H9 (cell line): ENCODE results near the gene STYK1. TPM values are rescaled to one million over a fixed set of nuclear protein-coding genes. Genes with fewer than 3 reads are reported as not detected.
A peak's percentile ranks its signal among the peaks of the same experiment; 100 is the strongest.

Experiments used
- DNase-seq: peaks from one replicate; pipeline ENCODE4 v3.0.0-alpha.2; 2017
- H2AFZ ChIP-seq: one replicate; pipeline ENCODE4 v1.6.1; 2013; ENCODE audit warnings: mild to moderate bottlenecking, low read length, control low read depth, moderate library complexity
- H2AK5ac ChIP-seq: 2 replicates; pipeline ENCODE4 v1.6.1; 2013; ENCODE audit warnings: low read length, control low read depth, mixed read lengths; ENCODE audit not compliant: insufficient read length
- H2BK120ac ChIP-seq: one replicate; pipeline ENCODE4 v1.6.1; 2013; ENCODE audit warnings: low read depth, mild to moderate bottlenecking, low read length, control low read depth, inconsistent platforms; ENCODE audit not compliant: poor library complexity, severe bottlenecking
- H2BK12ac ChIP-seq: 2 replicates; pipeline ENCODE4 v1.6.1; 2013; ENCODE audit warnings: low read length, control low read depth, mixed read lengths, low read depth; ENCODE audit not compliant: insufficient read length
- H2BK15ac ChIP-seq: 2 replicates; pipeline ENCODE4 v1.6.1; 2013; ENCODE audit warnings: low read depth, low read length, control low read depth
- H2BK20ac ChIP-seq: one replicate; pipeline ENCODE4 v1.6.1; 2013; ENCODE audit warnings: low read depth, mild to moderate bottlenecking, low read length, control low read depth, inconsistent platforms; ENCODE audit not compliant: poor library complexity, severe bottlenecking
- H2BK5ac ChIP-seq: 2 replicates; pipeline ENCODE4 v1.6.1; 2013; ENCODE audit warnings: low read length, control low read depth, mixed read lengths; ENCODE audit not compliant: insufficient read length
- H3K14ac ChIP-seq: 2 replicates; pipeline ENCODE4 v1.6.1; 2013; ENCODE audit warnings: low read length, control low read depth; ENCODE audit not compliant: insufficient read depth
- H3K18ac ChIP-seq: 2 replicates; pipeline ENCODE4 v1.6.1; 2013; ENCODE audit warnings: low read depth, mild to moderate bottlenecking, mixed read lengths, low read length, control low read depth; ENCODE audit not compliant: insufficient read length
- H3K23ac ChIP-seq: 2 replicates; pipeline ENCODE4 v1.6.1; 2013; ENCODE audit warnings: low read length, control low read depth, mixed read lengths, low read depth; ENCODE audit not compliant: insufficient read length
- H3K23me2 ChIP-seq: 2 replicates; pipeline ENCODE4 v1.6.1; 2013; ENCODE audit warnings: low read depth, mild to moderate bottlenecking, mixed read lengths, low read length, control low read depth; ENCODE audit not compliant: insufficient read length, poor library complexity, severe bottlenecking
- H3K27ac ChIP-seq: 2 replicates; pipeline ENCODE4 v1.5.1; 2013; ENCODE audit warnings: low read length, control low read depth, mixed read lengths, low read depth; ENCODE audit not compliant: insufficient read length
- H3K27me3 ChIP-seq: 2 replicates; pipeline ENCODE4 v1.6.1; 2013; ENCODE audit warnings: low read length, control low read depth, inconsistent platforms; ENCODE audit not compliant: insufficient read depth
- H3K4ac ChIP-seq: 2 replicates; pipeline ENCODE4 v1.6.1; 2013; ENCODE audit warnings: low read depth, mild to moderate bottlenecking, control low read depth, inconsistent platforms, low read length, moderate library complexity
- H3K4me1 ChIP-seq: 2 replicates; pipeline ENCODE4 v1.6.1; 2013; ENCODE audit warnings: low read length, control low read depth, inconsistent platforms; ENCODE audit not compliant: insufficient read depth
- H3K4me2 ChIP-seq: 2 replicates; pipeline ENCODE4 v1.6.1; 2013; ENCODE audit warnings: low read length, control low read depth, mixed read lengths; ENCODE audit not compliant: insufficient read length, insufficient read depth
- H3K56ac ChIP-seq: 2 replicates; pipeline ENCODE4 v1.6.1; 2013; ENCODE audit warnings: low read depth, mild to moderate bottlenecking, mixed read lengths, low read length, control low read depth; ENCODE audit not compliant: insufficient read length
- H3K79me1 ChIP-seq: 2 replicates; pipeline ENCODE4 v1.6.1; 2013; ENCODE audit warnings: low read depth, mild to moderate bottlenecking, moderate library complexity, low read length, control low read depth, inconsistent platforms; ENCODE audit not compliant: insufficient read depth, poor library complexity, severe bottlenecking
- H3K79me2 ChIP-seq: 2 replicates; pipeline ENCODE4 v1.6.1; 2013; ENCODE audit warnings: low read length, control low read depth, inconsistent platforms; ENCODE audit not compliant: insufficient read depth
- H3K9ac ChIP-seq: 2 replicates; pipeline ENCODE4 v1.6.1; 2013; ENCODE audit warnings: low read length, control low read depth, mixed read lengths; ENCODE audit not compliant: insufficient read length; ENCODE audit errors: extremely low read depth
- H3K9me3 ChIP-seq: one replicate; pipeline ENCODE4 v1.6.1; 2013; ENCODE audit warnings: low read depth, low read length, inconsistent platforms; ENCODE audit not compliant: control insufficient read depth
- H3T11ph ChIP-seq: one replicate; pipeline ENCODE4 v1.6.1; 2013; ENCODE audit warnings: mild to moderate bottlenecking, low read length, control low read depth, inconsistent platforms
- H4K20me1 ChIP-seq: one replicate; pipeline ENCODE4 v1.6.1; 2013; ENCODE audit not compliant: control insufficient read depth, insufficient read length, insufficient read depth
- H4K5ac ChIP-seq: 2 replicates; pipeline ENCODE4 v1.6.1; 2013; ENCODE audit warnings: low read depth, mild to moderate bottlenecking, mixed read lengths, low read length, control low read depth; ENCODE audit not compliant: insufficient read length
- H4K8ac ChIP-seq: replicated peaks from 2 replicates; pipeline ENCODE4 v1.6.1; 2013; ENCODE audit warnings: low read length, control low read depth, mixed read lengths, low read depth; ENCODE audit not compliant: insufficient read length
- H4K91ac ChIP-seq: 2 replicates; pipeline ENCODE4 v1.6.1; 2013; ENCODE audit warnings: low read depth, mild to moderate bottlenecking, moderate library complexity, mixed read lengths, low read length, control low read depth; ENCODE audit not compliant: insufficient read length
- H3K27ac Mint-ChIP-seq, 3 experiments: 2 replicates in 2 of 3; 3 replicates in 1 of 3; pipeline ENCODE4 v1.8.0; 2020 to 2021; ENCODE audit warnings: mixed read lengths in 3 of 3, mild to moderate bottlenecking in 1 of 3, moderate library complexity in 1 of 3
- H3K27me3 Mint-ChIP-seq: 2 replicates; pipeline ENCODE4 v1.8.0; 2021; ENCODE audit warnings: low read depth, mild to moderate bottlenecking, moderate library complexity, mixed read lengths
- H3K36me3 Mint-ChIP-seq, 3 experiments: 2 replicates in 2 of 3; 3 replicates in 1 of 3; pipeline ENCODE4 v1.8.0; 2020 to 2021; ENCODE audit warnings: low read depth in 3 of 3, mixed read lengths in 3 of 3; ENCODE audit not compliant: insufficient read depth in 1 of 3
- H3K4me1 Mint-ChIP-seq, 2 experiments: 2 replicates each; pipeline ENCODE4 v1.8.0; 2020; ENCODE audit warnings: mixed read lengths in 2 of 2
- H3K4me3 Mint-ChIP-seq, 2 experiments: 2 replicates in 1 of 2; 3 replicates in 1 of 2; pipeline ENCODE4 v1.8.0; 2020 to 2021; ENCODE audit warnings: mild to moderate bottlenecking in 2 of 2, mixed read lengths in 2 of 2, moderate library complexity in 1 of 2
- H3K9me3 Mint-ChIP-seq, 2 experiments: 2 replicates in 1 of 2; 3 replicates in 1 of 2; pipeline ENCODE4 v1.8.0; 2020; ENCODE audit warnings: mild to moderate bottlenecking in 2 of 2, mixed read lengths in 2 of 2, moderate library complexity in 1 of 2
- CTCF ChIP-seq: fragments of 200-600 bp; sonication (generic); conservative IDR thresholded peaks from 3 replicates; pipeline ENCODE4 v1.8.0; 2021; ENCODE audit warnings: antibody characterized with exemption, mild to moderate bottlenecking
- WGBS: extraction: QIAGEN DNeasy Blood & Tissue Kit; methylation state at CpG from one replicate; pipeline ENCODE4 v1.1.7; 2013; ENCODE audit warnings: missing lambda C conversion rate, low lambda C conversion rate, mixed read lengths; ENCODE audit not compliant: insufficient read length; ENCODE audit errors: extremely low coverage; 5-methylcytosine and 5-hydroxymethylcytosine counted together
- long read RNA-seq: library from polyadenylated mRNA; unstranded; transcript quantifications from one replicate; pipeline ENCODE4 v2.0.0, GENCODE V29; 2020
- total RNA-seq: library from RNA; stranded (reverse); gene quantifications from 2 replicates; pipeline ENCODE4 v1.2.1, GENCODE V29; 2021

The STYK1 gene
- total RNA-seq = 0.37 and 0.57 TPM in 2 replicates
- long read RNA-seq, partial matches to known transcripts = 0 of 2 reads
- long read RNA-seq, other reads (novel, unspliced or antisense) = 1 of 2 reads

GRCh38 chr12:10673659-10674384 lies at the start of gene STYK1:
Gene STYK1, minus strand, starts transcription at chr12:10674052. Its CDS starts 39,434 bp downstream, at chr12:10634618.
- Histone ChIP-seq H2BK12ac (no peak within 1 kb of the TSS), H3K4me2 (peak within 1 kb of the TSS; percentile 81), H4K91ac (no peak within 1 kb of the TSS), H4K5ac (no peak within 1 kb of the TSS), H3K4me1 (no peaks in the 10 kb centered on the region), H3K79me1 (no peaks in the 10 kb centered on the region), H2AFZ (peak within 1 kb of the TSS; percentile 94), H2BK5ac (no peak within 1 kb of the TSS), H3K79me2 (no peaks in the 10 kb centered on the region), H3K27ac (no peak within 1 kb of the TSS), H3K4ac (no peak within 1 kb of the TSS), H4K8ac (no peak within 1 kb of the TSS), H2BK20ac (no peak within 1 kb of the TSS), H2BK120ac (no peak within 1 kb of the TSS), H2BK15ac (no peak within 1 kb of the TSS), H3K23me2 (no peaks in the 10 kb centered on the region), H3K14ac (no peak within 1 kb of the TSS), H2AK5ac (no peak within 1 kb of the TSS), H4K20me1 (no peaks in the 10 kb centered on the region), H3T11ph (no peak within 1 kb of the TSS), H3K27me3 (no peaks in the 10 kb centered on the region), H3K23ac (no peak within 1 kb of the TSS), H3K18ac (no peak within 1 kb of the TSS), H3K9me3 (no peaks in the 10 kb centered on the region), H3K9ac (peak within 1 kb of the TSS; percentile 4), H3K56ac (no peak within 1 kb of the TSS)
- peaks cover 0 to 6% of the 10 kb centered on the region in 2 experiments; a peak in 2 of 5 replicates for H3K9me3 Mint-ChIP-seq
- DNase-seq = peak; percentile 92
- peak within 1 kb of the TSS; percentile 79 to 86 for H3K4me3 Mint-ChIP-seq
- TF ChIP-seq CTCF = peak; percentile 100
- no peaks in the 10 kb centered on the region for H3K36me3 Mint-ChIP-seq
- H3K4me1 Mint-ChIP-seq = peaks cover 9 to 15% of the 10 kb centered on the region in 2 experiments
- peaks cover 10% of the 10 kb centered on the region for H3K27me3 Mint-ChIP-seq
- H3K27ac Mint-ChIP-seq = no peak within 1 kb of the TSS; a peak in 1 of 7 replicates
- no CpG with 5 or more reads among the region's 35 CpGs for WGBS
